Measurements from ENCODE around the gene TAPBP. TPM values are rescaled to one million over a fixed set of nuclear protein-coding genes. Genes with fewer than 3 reads are reported as not detected.
A peak's percentile ranks its signal among the peaks of the same experiment; 100 is the strongest.

Gene TAPBP
- total and polyA plus RNA-seq, 2 of the 8 experiments (the other 6 are each of a cell fraction or from before 2014, with no cell fraction given) = 24.5 to 35.4 TPM

DNA sequence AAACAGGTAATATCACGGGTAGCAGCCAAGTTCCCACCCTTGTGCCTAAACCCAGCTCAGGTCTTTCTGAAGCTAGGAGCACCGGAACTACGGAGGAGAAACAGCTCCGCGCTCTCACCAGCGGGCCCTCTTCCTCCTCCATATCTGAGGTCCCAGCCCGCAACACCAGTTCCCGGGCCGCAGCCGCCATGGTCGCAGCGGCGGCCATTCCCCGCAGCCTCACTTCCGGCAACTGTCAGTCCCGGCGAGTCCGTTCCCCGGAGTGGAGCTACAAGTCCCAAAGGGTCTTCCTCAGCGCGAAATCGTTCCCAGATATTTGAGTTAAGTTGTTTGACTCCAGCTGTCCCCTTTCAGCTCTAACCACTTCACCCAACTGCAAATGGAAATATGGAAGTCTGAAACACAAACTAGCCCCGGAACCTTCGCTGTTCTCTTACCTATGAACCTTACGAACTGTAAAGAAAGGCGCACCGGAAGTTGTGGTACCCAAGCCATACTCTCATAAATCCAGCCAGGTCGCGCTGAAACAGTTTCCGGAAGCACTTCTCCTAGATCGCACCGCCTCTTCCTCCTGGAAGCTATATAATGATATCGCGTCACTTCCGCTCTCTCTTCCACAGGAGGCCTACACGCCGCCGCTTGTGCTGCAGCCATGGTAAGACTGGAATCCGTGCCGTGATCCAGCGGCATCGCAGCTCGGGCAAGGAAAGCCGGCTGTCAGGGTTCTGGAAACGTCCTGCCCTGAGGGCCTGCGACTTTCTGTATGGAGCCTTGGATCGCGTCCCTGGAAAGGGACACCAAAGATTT lies 42.2 kb downstream of the TAPBP start, which contains the start of the genes RPS18 and VPS52 (continued):
- TF ChIP-seq POU5F1 (IDR thresholded peaks at IDR 0.05; ENCODE audit: low read depth, low read length) (no peak), EP300 (IDR thresholded peaks at IDR 0.05; ENCODE audit: borderline replicate concordance in 1 of 2, low read depth in 2 of 2, low read length in 2 of 2) (no peak), POLR2AphosphoS5 (IDR thresholded peaks at IDR 0.05; ENCODE audit: low read depth, low read length) (peak; percentile 99), SP4 (IDR thresholded peaks at IDR 0.05; ENCODE audit: low read length) (0 out of 2 replicates have a peak, but pooled peaks have one; percentile 93), CHD1 (IDR thresholded peaks at IDR 0.05; ENCODE audit: low read depth, low read length) (no peak), CBX5 (IDR thresholded peaks at IDR 0.05; ENCODE audit: low read depth, low read length) (no peak), NRF1 (IDR thresholded peaks at IDR 0.05; ENCODE audit: low read depth, low read length) (no peak), KDM5A (IDR thresholded peaks at IDR 0.05; ENCODE audit: low read length) (peak; percentile 94), BCL11A (IDR thresholded peaks at IDR 0.05; ENCODE audit: low read depth in 2 of 2, low read length in 2 of 2) (no peak), TAF1 (IDR thresholded peaks at IDR 0.05; ENCODE audit: low read depth, low read length) (peak; percentile 97), FOSL1 (IDR thresholded peaks at IDR 0.05; ENCODE audit: insufficient read depth, low read depth, low read length) (no peak), USF2 (IDR thresholded peaks at IDR 0.05; ENCODE audit: low read length) (no peak), SRF (IDR thresholded peaks at IDR 0.05; ENCODE audit: low read depth, low read length) (no peak), NANOG (IDR thresholded peaks at IDR 0.05; ENCODE audit: insufficient read depth, low read depth, low read length, poor library complexity, severe bottlenecking) (no peak), TEAD4 (IDR thresholded peaks at IDR 0.05; ENCODE audit: low read depth, low read length) (no peak), HDAC2 (IDR thresholded peaks at IDR 0.05; ENCODE audit: borderline replicate concordance in 1 of 2, low read depth in 2 of 2, low read length in 2 of 2) (no peak; a peak in 1 of 4 replicates), RAD21 (IDR thresholded peaks at IDR 0.05 in 1 of 2, conservative IDR thresholded peaks at IDR 0.05 in 1 of 2; ENCODE audit: low read depth in 2 of 2, low read length in 2 of 2) (no peak), BACH1 (IDR thresholded peaks at IDR 0.05; ENCODE audit: low read length) (no peak)
- TF ChIP-seq, protein P1, sequence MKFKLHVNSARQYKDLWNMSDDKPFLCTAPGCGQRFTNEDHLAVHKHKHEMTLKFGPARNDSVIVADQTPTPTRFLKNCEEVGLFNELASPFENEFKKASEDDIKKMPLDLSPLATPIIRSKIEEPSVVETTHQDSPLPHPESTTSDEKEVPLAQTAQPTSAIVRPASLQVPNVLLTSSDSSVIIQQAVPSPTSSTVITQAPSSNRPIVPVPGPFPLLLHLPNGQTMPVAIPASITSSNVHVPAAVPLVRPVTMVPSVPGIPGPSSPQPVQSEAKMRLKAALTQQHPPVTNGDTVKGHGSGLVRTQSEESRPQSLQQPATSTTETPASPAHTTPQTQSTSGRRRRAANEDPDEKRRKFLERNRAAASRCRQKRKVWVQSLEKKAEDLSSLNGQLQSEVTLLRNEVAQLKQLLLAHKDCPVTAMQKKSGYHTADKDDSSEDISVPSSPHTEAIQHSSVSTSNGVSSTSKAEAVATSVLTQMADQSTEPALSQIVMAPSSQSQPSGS (IDR thresholded peaks at IDR 0.05; ENCODE audit: low read length) = peak; percentile 71; the same call in 1 of the 2 replicates

Measured in H1 (cell line).